H1 (cell line): ENCODE data around the gene SLC39A6.

Experiments
- ATF3 ChIP-seq: IDR thresholded peaks from 2 replicates; pipeline ENCODE4 v1.6.1; 2011; ENCODE audit warnings: low read depth, mild to moderate bottlenecking, low read length; ENCODE audit not compliant: insufficient read depth
- CREB1 ChIP-seq: IDR thresholded peaks from 2 replicates; pipeline ENCODE4 v1.6.1; 2012; ENCODE audit warnings: inconsistent platforms
- CTCF ChIP-seq, 3 experiments: IDR thresholded peaks; 1 replicate in 2 of 3; 2 replicates in 1 of 3; pipeline versions ENCODE4 v1.5.1 to v1.6.1; 2011; ENCODE audit warnings: low read length in 3 of 3, mild to moderate bottlenecking in 3 of 3, inconsistent platforms in 2 of 3, low read depth in 1 of 3, moderate library complexity in 1 of 3; ENCODE audit not compliant: insufficient read depth in 1 of 3; ENCODE audit errors: control extremely low read depth in 1 of 3
- EGR1 ChIP-seq: IDR thresholded peaks from 2 replicates; pipeline ENCODE4 v1.6.1; 2011; ENCODE audit warnings: low read depth, low read length, borderline replicate concordance
- EZH2 ChIP-seq: fragments of 200-600 bp; sonication (generic); IDR thresholded peaks from 2 replicates; pipeline ENCODE4 v1.7.1; 2012; ENCODE audit warnings: low read depth, mild to moderate bottlenecking, moderate library complexity, low read length, inconsistent platforms; ENCODE audit not compliant: severe bottlenecking
- MAX ChIP-seq: IDR thresholded peaks from 2 replicates; pipeline ENCODE4 v1.6.1; 2012; ENCODE audit warnings: inconsistent platforms
- NRF1 ChIP-seq: IDR thresholded peaks from 2 replicates; pipeline ENCODE4 v1.6.1; 2011; ENCODE audit warnings: mild to moderate bottlenecking, low read depth, low read length, improper control_type of control experiment
- POLR2AphosphoS5 ChIP-seq: IDR thresholded peaks from 2 replicates; pipeline ENCODE4 v1.6.1; 2011; ENCODE audit warnings: low read depth, low read length
- SUZ12 ChIP-seq: fragments of 200-600 bp; sonication (generic); IDR thresholded peaks from 2 replicates; pipeline ENCODE4 v1.6.1; 2012; ENCODE audit warnings: mild to moderate bottlenecking, inconsistent platforms, low read length, moderate library complexity, mixed read lengths

- TF ChIP-seq ATF3 (no peak), EGR1 (no peak), CTCF (IDR thresholded peaks at IDR 0.05; ENCODE audit: control extremely low read depth in 1 of 3, insufficient read depth in 1 of 3, low read depth in 1 of 3, low read length in 3 of 3) (no peak), MAX (no peak), EZH2 (no peak), CREB1 (no peak), SUZ12 (no peak), POLR2AphosphoS5 (no peak), NRF1 (no peak)
Observed at GRCh38 chr18:36141576-36141975, 12.4 kb upstream of the SLC39A6 start.
